Neural cell (in vitro differentiated cells): ENCODE results near the gene ARHGAP45. TPM values are rescaled to one million over a fixed set of nuclear protein-coding genes. Genes with fewer than 3 reads are reported as not detected.

Experiments
- H2AFZ ChIP-seq: fragments of 200-600, 300-800 bp; sonication (generic), shearing (Covaris generic); 2 replicates; pipeline ENCODE4 v1.6.0; 2014; ENCODE audit warnings: low read depth, mild to moderate bottlenecking, antibody characterized with exemption, low read length, moderate library complexity
- H3F3A ChIP-seq: fragments of 200-600 bp; shearing (Covaris generic); 2 replicates; pipeline ENCODE4 v1.6.1; 2016; ENCODE audit warnings: mild to moderate bottlenecking, moderate library complexity, mixed read lengths, antibody characterized with exemption, low read length; ENCODE audit not compliant: insufficient read depth, poor library complexity, severe bottlenecking
- H3K27ac ChIP-seq: fragments of 200-600, 300-800 bp; sonication (generic), shearing (Covaris generic); 2 replicates; pipeline ENCODE4 v1.5.1; 2014; ENCODE audit warnings: mild to moderate bottlenecking, low read length, moderate library complexity
- H3K27me3 ChIP-seq: fragments of 300-800, 200-600 bp; sonication (generic), shearing (Covaris generic); 2 replicates; pipeline ENCODE4 v1.6.0; 2014; ENCODE audit warnings: mild to moderate bottlenecking, low read depth, low read length, moderate library complexity; ENCODE audit not compliant: insufficient read depth
- H3K36me3 ChIP-seq: fragments of 300-800, 200-600 bp; sonication (generic), shearing (Covaris generic); 2 replicates; pipeline ENCODE4 v1.5.1; 2014; ENCODE audit warnings: mild to moderate bottlenecking, antibody characterized with exemption, low read length, moderate library complexity; ENCODE audit not compliant: insufficient read depth
- H3K4me2 ChIP-seq: fragments of 300-800, 200-600 bp; sonication (generic), shearing (Covaris generic); 2 replicates; pipeline ENCODE4 v1.6.0; 2014; ENCODE audit warnings: mild to moderate bottlenecking, low read length
- H3K4me3 ChIP-seq: fragments of 300-800, 200-600 bp; sonication (generic), shearing (Covaris generic); 2 replicates; pipeline ENCODE4 v1.5.1; 2014; ENCODE audit warnings: mild to moderate bottlenecking, low read length, moderate library complexity
- H3K79me2 ChIP-seq: fragments of 200-600 bp; shearing (Covaris generic); replicated peaks from 2 replicates; pipeline ENCODE4 v1.6.0; 2014; ENCODE audit warnings: mild to moderate bottlenecking, low read length, moderate library complexity; ENCODE audit not compliant: insufficient read depth
- H3K9ac ChIP-seq: fragments of 300-800, 200-600 bp; sonication (generic), shearing (Covaris generic); 2 replicates; pipeline ENCODE4 v1.6.1; 2016; ENCODE audit warnings: mild to moderate bottlenecking, low read length, mixed read lengths
- H3K9me2 ChIP-seq: fragments of 200-600 bp; shearing (Covaris generic); 2 replicates; pipeline ENCODE4 v1.6.1; 2016; ENCODE audit warnings: mild to moderate bottlenecking, low read length, mixed read lengths; ENCODE audit not compliant: insufficient read depth
- H3K9me3 ChIP-seq: fragments of 200-600, 300-800 bp; sonication (generic), shearing (Covaris generic); 2 replicates; pipeline ENCODE4 v1.6.1; 2016; ENCODE audit warnings: mild to moderate bottlenecking, mixed run types, low read length, moderate library complexity, mixed read lengths
- H4K20me1 ChIP-seq: fragments of 200-600 bp; shearing (Covaris generic); 2 replicates; pipeline ENCODE4 v1.6.1; 2016; ENCODE audit warnings: mild to moderate bottlenecking, mixed run types; ENCODE audit not compliant: insufficient read depth
- EP300 ChIP-seq: fragments of 450-650 bp; conservative IDR thresholded peaks from 2 replicates; pipeline ENCODE4 v1.6.1; 2014; ENCODE audit warnings: antibody characterized with exemption, mild to moderate bottlenecking, moderate library complexity; ENCODE audit not compliant: poor library complexity, severe bottlenecking
- EZH2 ChIP-seq: fragments of 200-600, 300-800 bp; shearing (Covaris generic), sonication (generic); IDR thresholded peaks from 2 replicates; pipeline ENCODE4 v1.6.1; 2014; ENCODE audit warnings: antibody characterized with exemption, low read length, borderline replicate concordance, mild to moderate bottlenecking; ENCODE audit not compliant: insufficient read depth, poor library complexity, severe bottlenecking
- MXI1 ChIP-seq: fragments of 450-650 bp; conservative IDR thresholded peaks from 2 replicates; pipeline ENCODE4 v1.6.1; 2014; ENCODE audit warnings: antibody characterized with exemption, mild to moderate bottlenecking; ENCODE audit not compliant: poor library complexity, severe bottlenecking
- POLR2AphosphoS5 ChIP-seq: IDR thresholded peaks from 2 replicates; pipeline ENCODE4 v1.6.1; 2012
- RAD21 ChIP-seq: fragments of 450-650 bp; conservative IDR thresholded peaks from 2 replicates; pipeline ENCODE4 v1.6.1; 2014; ENCODE audit warnings: antibody characterized with exemption, mild to moderate bottlenecking, moderate library complexity
- SMC3 ChIP-seq: fragments of 450-650 bp; conservative IDR thresholded peaks from 2 replicates; pipeline ENCODE4 v1.6.1; 2014; ENCODE audit warnings: antibody characterized with exemption, mild to moderate bottlenecking, moderate library complexity; ENCODE audit not compliant: poor library complexity
- TAF1 ChIP-seq: IDR thresholded peaks from 2 replicates; pipeline ENCODE4 v1.6.1; 2012; ENCODE audit warnings: low read depth
- polyA plus RNA-seq: library from polyadenylated mRNA; depleted of rRNA; stranded (reverse); fragments of >200 nt; gene quantifications from 2 replicates; pipeline ENCODE4 v1.2.3, GENCODE V29; 2014
- TF ChIP-seq, protein P1 (sequence below): IDR thresholded peaks from 2 replicates; pipeline ENCODE4 v1.6.1; 2012; ENCODE audit warnings: borderline replicate concordance
- TF ChIP-seq, protein P2 (sequence below): fragments of 450-650 bp; IDR thresholded peaks from 2 replicates; pipeline ENCODE4 v1.5.1; 2014; ENCODE audit warnings: antibody characterized with exemption, mild to moderate bottlenecking, moderate library complexity; ENCODE audit not compliant: poor library complexity, severe bottlenecking

Gene ARHGAP45
- polyA plus RNA-seq, 1 donor from 2014 or later: 3.3 TPM

DNA sequence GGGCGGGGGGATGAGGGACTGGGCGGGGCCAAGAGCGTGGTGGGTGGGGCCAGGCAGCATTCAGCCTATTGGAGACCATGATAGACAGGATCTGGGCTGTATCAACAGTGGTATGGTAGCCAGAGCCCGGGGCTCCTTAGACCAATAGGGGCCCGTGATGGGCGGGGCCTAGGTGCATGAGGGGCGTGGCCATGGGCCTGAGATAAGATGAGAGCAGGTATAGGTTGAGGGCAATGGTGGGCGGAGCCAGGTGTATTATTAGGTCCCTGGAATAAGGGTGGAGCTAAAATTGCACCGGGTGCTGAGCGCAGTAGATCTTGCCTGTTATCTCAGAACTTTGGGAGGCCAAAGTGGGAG is 21.7 kb upstream of the ARHGAP45 start:
- Histone ChIP-seq H3K9me3 (no peaks in the 10 kb centered on the region), H3K36me3 (no peaks in the 10 kb centered on the region), H3K27ac (no peak overlapping the region), H3K79me2 (no peaks in the 10 kb centered on the region), H3K27me3 (no peaks in the 10 kb centered on the region), H3K4me3 (no peak overlapping the region), H3K9ac (no peak overlapping the region), H2AFZ (no peak overlapping the region), H3F3A (no peaks in the 10 kb centered on the region), H4K20me1 (no peaks in the 10 kb centered on the region), H3K9me2 (no peaks in the 10 kb centered on the region), H3K4me2 (no peak overlapping the region)
- TF ChIP-seq EP300: no peak
- no peak for TF ChIP-seq SMC3
- no peak for TF ChIP-seq POLR2AphosphoS5
- TF ChIP-seq EZH2: no peak
- no peak for TF ChIP-seq RAD21
- TF ChIP-seq TAF1: no peak
- TF ChIP-seq, protein P1, sequence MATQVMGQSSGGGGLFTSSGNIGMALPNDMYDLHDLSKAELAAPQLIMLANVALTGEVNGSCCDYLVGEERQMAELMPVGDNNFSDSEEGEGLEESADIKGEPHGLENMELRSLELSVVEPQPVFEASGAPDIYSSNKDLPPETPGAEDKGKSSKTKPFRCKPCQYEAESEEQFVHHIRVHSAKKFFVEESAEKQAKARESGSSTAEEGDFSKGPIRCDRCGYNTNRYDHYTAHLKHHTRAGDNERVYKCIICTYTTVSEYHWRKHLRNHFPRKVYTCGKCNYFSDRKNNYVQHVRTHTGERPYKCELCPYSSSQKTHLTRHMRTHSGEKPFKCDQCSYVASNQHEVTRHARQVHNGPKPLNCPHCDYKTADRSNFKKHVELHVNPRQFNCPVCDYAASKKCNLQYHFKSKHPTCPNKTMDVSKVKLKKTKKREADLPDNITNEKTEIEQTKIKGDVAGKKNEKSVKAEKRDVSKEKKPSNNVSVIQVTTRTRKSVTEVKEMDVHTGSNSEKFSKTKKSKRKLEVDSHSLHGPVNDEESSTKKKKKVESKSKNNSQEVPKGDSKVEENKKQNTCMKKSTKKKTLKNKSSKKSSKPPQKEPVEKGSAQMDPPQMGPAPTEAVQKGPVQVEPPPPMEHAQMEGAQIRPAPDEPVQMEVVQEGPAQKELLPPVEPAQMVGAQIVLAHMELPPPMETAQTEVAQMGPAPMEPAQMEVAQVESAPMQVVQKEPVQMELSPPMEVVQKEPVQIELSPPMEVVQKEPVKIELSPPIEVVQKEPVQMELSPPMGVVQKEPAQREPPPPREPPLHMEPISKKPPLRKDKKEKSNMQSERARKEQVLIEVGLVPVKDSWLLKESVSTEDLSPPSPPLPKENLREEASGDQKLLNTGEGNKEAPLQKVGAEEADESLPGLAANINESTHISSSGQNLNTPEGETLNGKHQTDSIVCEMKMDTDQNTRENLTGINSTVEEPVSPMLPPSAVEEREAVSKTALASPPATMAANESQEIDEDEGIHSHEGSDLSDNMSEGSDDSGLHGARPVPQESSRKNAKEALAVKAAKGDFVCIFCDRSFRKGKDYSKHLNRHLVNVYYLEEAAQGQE: no peak
- no peak for TF ChIP-seq MXI1
- TF ChIP-seq, protein P2, sequence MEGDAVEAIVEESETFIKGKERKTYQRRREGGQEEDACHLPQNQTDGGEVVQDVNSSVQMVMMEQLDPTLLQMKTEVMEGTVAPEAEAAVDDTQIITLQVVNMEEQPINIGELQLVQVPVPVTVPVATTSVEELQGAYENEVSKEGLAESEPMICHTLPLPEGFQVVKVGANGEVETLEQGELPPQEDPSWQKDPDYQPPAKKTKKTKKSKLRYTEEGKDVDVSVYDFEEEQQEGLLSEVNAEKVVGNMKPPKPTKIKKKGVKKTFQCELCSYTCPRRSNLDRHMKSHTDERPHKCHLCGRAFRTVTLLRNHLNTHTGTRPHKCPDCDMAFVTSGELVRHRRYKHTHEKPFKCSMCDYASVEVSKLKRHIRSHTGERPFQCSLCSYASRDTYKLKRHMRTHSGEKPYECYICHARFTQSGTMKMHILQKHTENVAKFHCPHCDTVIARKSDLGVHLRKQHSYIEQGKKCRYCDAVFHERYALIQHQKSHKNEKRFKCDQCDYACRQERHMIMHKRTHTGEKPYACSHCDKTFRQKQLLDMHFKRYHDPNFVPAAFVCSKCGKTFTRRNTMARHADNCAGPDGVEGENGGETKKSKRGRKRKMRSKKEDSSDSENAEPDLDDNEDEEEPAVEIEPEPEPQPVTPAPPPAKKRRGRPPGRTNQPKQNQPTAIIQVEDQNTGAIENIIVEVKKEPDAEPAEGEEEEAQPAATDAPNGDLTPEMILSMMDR: no peak

- H3K4me2 ChIP-seq: no peak overlapping the region
- no peaks in the 10 kb centered on the region for H3K79me2 ChIP-seq
- no peaks in the 10 kb centered on the region for H3K9me3 ChIP-seq
- H4K20me1 ChIP-seq: no peaks in the 10 kb centered on the region
- H3F3A ChIP-seq: no peaks in the 10 kb centered on the region
- H3K36me3 ChIP-seq: no peaks in the 10 kb centered on the region
- no peak overlapping the region for H3K27ac ChIP-seq
- H3K4me3 ChIP-seq: no peak overlapping the region
- TF ChIP-seq TAF1 (no peak), POLR2AphosphoS5 (no peak), RAD21 (no peak), SMC3 (no peak), EZH2 (no peak), EP300 (no peak), MXI1 (no peak)
- TF ChIP-seq, protein P1: no peak
- TF ChIP-seq, protein P2: no peak
- H3K27me3 ChIP-seq: no peaks in the 10 kb centered on the region
- H3K9ac ChIP-seq: no peak overlapping the region
- no peaks in the 10 kb centered on the region for H3K9me2 ChIP-seq
- no peak overlapping the region for H2AFZ ChIP-seq
These were observed 20.8 kb upstream of the ARHGAP45 start for GRCh38 chr19:1046117-1046626.
